K562 (cell line): ENCODE measurements around the gene ZCCHC24. TPM values are rescaled to one million over a fixed set of nuclear protein-coding genes. Genes with fewer than 3 reads are reported as not detected.

Source experiments
- ATAC-seq: fragments of 200-7000 bp; cut with Tn5 transposase; 3 replicates; pipeline ENCODE4 v1.9.1; 2020; ENCODE audit warnings: moderate library complexity
- BruUV-seq: library from RNA; stranded (reverse); fragments of 400-500 nt; replicated peaks from 2 replicates; lab custom pipeline; 2021; lab: Mats Ljungman, UMichigan
- CTCF ChIA-PET: fragments of 300-600 bp; formaldehyde crosslinking; extraction: SDS; loops from one replicate; lab custom pipeline; 2021; ENCODE audit warnings: low intra/inter-chr PET ratio; lab: Yijun Ruan, JAX
- POLR2A ChIA-PET: fragments of 300-600, 350-650 bp; sonication (Branson Sonifier 250); formaldehyde crosslinking; extraction: SDS; loops from one replicate; lab custom pipeline; 2021; ENCODE audit warnings: antibody characterized with exemption, inconsistent platforms; lab: Yijun Ruan, JAX
- DNase-seq, 4 experiments: peaks; one replicate each; pipeline versions ENCODE4 v3.0.0 to v3.0.0-alpha.2; 2011 to 2018; ENCODE audit warnings: low spot score in 3 of 4, mixed read lengths in 3 of 4; ENCODE audit errors: extremely low read depth in 1 of 4
- FAIRE-seq: peaks from 2 replicates; lab custom pipeline; 2011; peaks lifted over from hg19 to GRCh38; lab: Jason Lieb, UNC
- H2AFZ ChIP-seq: 2 replicates; pipeline ENCODE4 v1.6.0; 2011; ENCODE audit warnings: low read depth, low read length, control low read depth, inconsistent platforms
- H3K27ac ChIP-seq: fragments of 200-600 bp; 3 replicates; pipeline ENCODE4 v1.8.0; 2011; ENCODE audit warnings: low read depth, mild to moderate bottlenecking, control low read depth, inconsistent platforms, low read length, moderate library complexity, mixed read lengths; ENCODE audit errors: extremely low read depth
- H3K27me3 ChIP-seq, 2 experiments: fragments of 300-600 bp in 1 of 2; 2 replicates in 1 of 2; 3 replicates in 1 of 2; pipeline versions ENCODE4 v1.6.0 to v1.8.0; 2011; ENCODE audit warnings: inconsistent platforms in 2 of 2, low read length in 2 of 2, mild to moderate bottlenecking in 1 of 2, mixed read lengths in 1 of 2, moderate library complexity in 1 of 2; ENCODE audit not compliant: control insufficient read depth in 2 of 2, insufficient read depth in 2 of 2
- H3K36me3 ChIP-seq: fragments of 300-600 bp; 3 replicates; pipeline ENCODE4 v1.8.0; 2011; ENCODE audit warnings: mild to moderate bottlenecking, low read length, inconsistent platforms; ENCODE audit not compliant: control insufficient read depth, insufficient read depth
- H3K4me1 ChIP-seq, 2 experiments: fragments of 200-600 bp in 1 of 2; replicated peaks in 1 of 2; 2 replicates in 1 of 2; 3 replicates in 1 of 2; pipeline versions ENCODE4 v1.5.1 to v1.8.0; 2011; ENCODE audit warnings: inconsistent platforms in 2 of 2, low read length in 2 of 2, mild to moderate bottlenecking in 1 of 2, mixed read lengths in 1 of 2, moderate library complexity in 1 of 2; ENCODE audit not compliant: control insufficient read depth in 2 of 2, insufficient read depth in 2 of 2
- H3K4me2 ChIP-seq: 2 replicates; pipeline ENCODE4 v1.6.1; 2011; ENCODE audit warnings: low read length, control low read depth, inconsistent platforms, mixed read lengths; ENCODE audit not compliant: insufficient read depth
- H3K4me3 ChIP-seq: fragments of 200-600 bp; sonication (generic), shearing (Covaris generic); 2 replicates; pipeline ENCODE4 v1.5.1; 2016; ENCODE audit warnings: control low read depth, inconsistent platforms
- H3K79me2 ChIP-seq: fragments of 200-600 bp; 3 replicates; pipeline ENCODE4 v1.8.0; 2011; ENCODE audit warnings: low read length, inconsistent platforms; ENCODE audit not compliant: control insufficient read depth, insufficient read depth
- H3K9ac ChIP-seq, 2 experiments: 2 replicates each; pipeline versions ENCODE4 v1.6.0 to v1.6.1; 2011; ENCODE audit warnings: low read depth in 2 of 2, low read length in 2 of 2, control low read depth in 1 of 2, inconsistent platforms in 1 of 2, mild to moderate bottlenecking in 1 of 2, mixed read lengths in 1 of 2; ENCODE audit not compliant: insufficient read depth in 1 of 2
- H3K9me1 ChIP-seq: one replicate; pipeline ENCODE4 v1.6.0; 2011; ENCODE audit warnings: inconsistent platforms, mild to moderate bottlenecking, low read length, moderate library complexity; ENCODE audit not compliant: control insufficient read depth, insufficient read depth
- H3K9me3 ChIP-seq: replicated peaks from 2 replicates; pipeline ENCODE4 v1.5.1; 2011; ENCODE audit warnings: low read depth, low read length, inconsistent platforms; ENCODE audit not compliant: control insufficient read depth, insufficient read depth
- H4K20me1 ChIP-seq: replicated peaks from 2 replicates; pipeline ENCODE4 v1.6.1; 2011; ENCODE audit warnings: low read length, inconsistent platforms, mixed read lengths; ENCODE audit not compliant: control insufficient read depth, insufficient read depth
- FOSL1 ChIP-seq: fragments of 200-800 bp; sonication (Bioruptor generic); conservative IDR thresholded peaks from 2 replicates; pipeline ENCODE4 v1.6.1; 2016; ENCODE audit warnings: missing genetic modification characterization, missing compliant biosample characterization
- IFI16 ChIP-seq: fragments of 250-450 bp; sonication (Bioruptor Pico); IDR thresholded peaks from 2 replicates; pipeline ENCODE4 v2.1.2; 2022; ENCODE audit warnings: mild to moderate bottlenecking, inconsistent platforms
- ZBTB7A ChIP-seq: IDR thresholded peaks from 2 replicates; pipeline ENCODE4 v1.6.1; 2011; ENCODE audit warnings: low read depth, mild to moderate bottlenecking, low read length, moderate library complexity, borderline replicate concordance; ENCODE audit not compliant: control insufficient read depth
- ZNF764 ChIP-seq: fragments of 250-450 bp; sonication (Bioruptor Pico); IDR thresholded peaks from 2 replicates; pipeline ENCODE4 v1.4.0; 2020; ENCODE audit warnings: low read depth, mild to moderate bottlenecking, moderate library complexity
- WGBS: fragments of 100-300 bp; shearing (Covaris generic); methylation state at CpG from one replicate; pipeline ENCODE4 v1.1.6; 2016; ENCODE audit warnings: low coverage, mixed read lengths; ENCODE audit not compliant: insufficient coverage; ENCODE audit errors: missing lambda C conversion rate; 5-methylcytosine and 5-hydroxymethylcytosine counted together
- in situ Hi-C: fragments of 300-500 bp; cut with MboI; formaldehyde crosslinking; loops from 4 replicates; pipeline ENCODE4 v1.15.0; 2018; ENCODE audit warnings: inconsistent platforms, mixed read lengths
- intact Hi-C: fragments of 100-400 bp; cut with micrococcal nuclease; formaldehyde crosslinking; loops from 2 replicates; pipeline ENCODE4 v1.14.2; 2022
- polyA plus RNA-seq, 8 experiments: library from polyadenylated mRNA; depleted of rRNA in 4 of 8; stranded (reverse) in 5 of 8; unstranded in 3 of 8; fragments of >200 nt; fragmentation: Nextera tagmentation in 2 of 8; fragmentation: Illumina TruSeq in 1 of 8; extraction: Ambion mirVana in 2 of 8; extraction: Trizol in 1 of 8; gene quantifications; 2 replicates each; pipeline versions ENCODE4 v1.2.1 to v1.2.3, GENCODE V29; 2011 to 2014; ENCODE audit warnings: inconsistent platforms in 1 of 8, missing spikeins in 1 of 8
- total RNA-seq, 7 experiments: library from RNA; depleted of rRNA in 6 of 7; stranded (reverse); fragments of >200 nt in 6 of 7; fragmentation: Illumina TruSeq in 2 of 7; extraction: Trizol in 2 of 7; gene quantifications; 2 replicates each; pipeline versions ENCODE4 v1.2.1 to v1.2.3, GENCODE V29; 2011 to 2021; ENCODE audit warnings: low replicate concordance in 1 of 7
- TF ChIP-seq, protein P1 (sequence below), 3 experiments: IDR thresholded peaks in 2 of 3; conservative IDR thresholded peaks in 1 of 3; 2 replicates each; pipeline ENCODE4 v1.5.1; 2011 to 2012; ENCODE audit warnings: low read length in 3 of 3, mild to moderate bottlenecking in 3 of 3, control low read depth in 2 of 3, improper control_type of control experiment in 1 of 3, inconsistent platforms in 1 of 3, low read depth in 1 of 3, mixed read lengths in 1 of 3, moderate library complexity in 1 of 3; ENCODE audit not compliant: insufficient read depth in 2 of 3
- TF ChIP-seq, protein P2 (sequence below): fragments of 250-450 bp; sonication (Bioruptor Pico); IDR thresholded peaks from 2 replicates; pipeline ENCODE4 v1.4.0; 2020; ENCODE audit warnings: mild to moderate bottlenecking, moderate library complexity

The ZCCHC24 gene
- total and polyA plus RNA-seq, 9 of the 15 experiments (the other 6 are each of a cell fraction or from before 2014, with no cell fraction given), result 0.84 to 11.0 (median 4.6) TPM

DNA sequence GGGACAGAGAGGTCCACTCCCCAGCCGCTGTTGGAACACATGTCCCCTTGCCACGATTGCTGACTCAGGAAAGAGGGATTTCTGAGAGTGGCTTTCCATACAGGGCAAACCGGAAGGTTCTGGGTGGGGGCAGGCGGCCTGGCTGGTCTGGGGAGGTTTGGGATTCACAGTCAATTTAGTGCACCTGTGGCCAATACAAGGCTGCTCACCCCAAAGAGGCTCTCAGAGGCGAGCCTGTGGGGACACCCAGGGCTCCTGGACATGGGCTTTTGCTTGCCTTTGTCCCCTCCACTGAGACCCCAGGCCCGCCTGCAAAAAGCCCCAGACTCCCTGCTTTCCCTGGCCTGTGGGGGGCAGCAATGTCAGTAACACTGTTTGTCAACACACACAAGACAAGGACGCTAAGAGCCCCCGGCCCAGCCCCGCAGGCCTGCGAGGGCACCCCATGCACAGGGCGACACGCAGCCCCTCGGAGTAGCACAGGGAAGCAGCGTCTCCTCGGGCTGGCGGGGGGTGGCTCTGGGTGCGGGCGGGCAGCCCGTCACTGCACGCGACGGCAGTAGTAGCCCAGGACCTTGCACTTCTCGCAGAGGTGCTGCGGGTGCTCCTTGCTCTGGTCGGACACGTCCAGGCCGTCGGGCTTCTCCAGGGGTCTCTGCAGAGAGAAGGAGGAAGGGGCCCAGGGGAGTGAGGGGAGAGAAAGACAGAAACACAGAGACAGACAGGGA lies 59.5 kb downstream of the ZCCHC24 start (continued):
- TF ChIP-seq IFI16 (CRISPR knock-in tag), result no peak
- TF ChIP-seq, protein P1, sequence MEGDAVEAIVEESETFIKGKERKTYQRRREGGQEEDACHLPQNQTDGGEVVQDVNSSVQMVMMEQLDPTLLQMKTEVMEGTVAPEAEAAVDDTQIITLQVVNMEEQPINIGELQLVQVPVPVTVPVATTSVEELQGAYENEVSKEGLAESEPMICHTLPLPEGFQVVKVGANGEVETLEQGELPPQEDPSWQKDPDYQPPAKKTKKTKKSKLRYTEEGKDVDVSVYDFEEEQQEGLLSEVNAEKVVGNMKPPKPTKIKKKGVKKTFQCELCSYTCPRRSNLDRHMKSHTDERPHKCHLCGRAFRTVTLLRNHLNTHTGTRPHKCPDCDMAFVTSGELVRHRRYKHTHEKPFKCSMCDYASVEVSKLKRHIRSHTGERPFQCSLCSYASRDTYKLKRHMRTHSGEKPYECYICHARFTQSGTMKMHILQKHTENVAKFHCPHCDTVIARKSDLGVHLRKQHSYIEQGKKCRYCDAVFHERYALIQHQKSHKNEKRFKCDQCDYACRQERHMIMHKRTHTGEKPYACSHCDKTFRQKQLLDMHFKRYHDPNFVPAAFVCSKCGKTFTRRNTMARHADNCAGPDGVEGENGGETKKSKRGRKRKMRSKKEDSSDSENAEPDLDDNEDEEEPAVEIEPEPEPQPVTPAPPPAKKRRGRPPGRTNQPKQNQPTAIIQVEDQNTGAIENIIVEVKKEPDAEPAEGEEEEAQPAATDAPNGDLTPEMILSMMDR (IDR thresholded peaks at IDR 0.05 in 2 of 3, conservative IDR thresholded peaks at IDR 0.05 in 1 of 3; ENCODE audit: insufficient read depth in 2 of 3, low read depth in 1 of 3, low read length in 3 of 3), result peak; percentile 14 to 41 (median 37); a peak in 4 of 6 replicates
- TF ChIP-seq ZBTB7A, result peak; percentile 46; the same call in 1 of the 2 replicates

DNA sequence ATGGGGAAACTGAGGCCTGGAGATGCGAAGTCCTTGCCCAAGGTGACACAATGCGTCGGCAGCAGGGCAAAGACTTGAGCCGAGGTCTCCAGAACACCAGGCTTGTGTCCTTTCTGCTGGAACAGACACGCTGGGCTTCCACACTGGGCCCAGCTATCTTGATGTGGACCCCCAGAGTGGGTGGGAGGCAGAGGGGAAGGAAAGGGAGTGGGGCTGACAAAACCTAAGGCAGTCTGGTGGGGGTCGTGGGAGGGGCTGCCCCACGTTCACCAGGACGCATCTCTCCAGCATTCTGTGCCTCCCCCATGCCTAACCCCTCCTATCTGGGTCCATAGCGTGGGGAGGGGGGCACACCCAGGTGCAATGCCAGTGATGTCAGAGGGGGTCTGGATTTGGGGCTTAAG lies 60.0 kb downstream of the ZCCHC24 start:
- Histone ChIP-seq H3K27me3 (peaks cover 0 to 10% of the 10 kb centered on the region in 2 experiments; a peak in 2 of 5 replicates), H4K20me1 (no peaks in the 10 kb centered on the region), H3K9me1 (peaks cover 3% of the 10 kb centered on the region), H3K4me2 (no peak overlapping the region), H3K9ac (no peak overlapping the region), H3K9me3 (no peaks in the 10 kb centered on the region), H3K79me2 (no peaks in the 10 kb centered on the region), H3K4me3 (no peak overlapping the region), H3K4me1 (peaks cover 24 to 57% of the 10 kb centered on the region in 2 experiments; a peak in 4 of 5 replicates), H2AFZ (no peak overlapping the region), H3K36me3 (no peaks in the 10 kb centered on the region), H3K27ac (no peak overlapping the region)
- 69% methylated on average over 9 of the region's 9 CpGs for WGBS
- DNase-seq (peak in 1 of 4 experiments; percentile 7), ATAC-seq (no peak), FAIRE-seq (no peak)
- ChIA-PET POLR2A (interaction anchor here (0.6 kb wide), 1 partner anchor 31 kb away, joined by 3 read pairs; no protein-coding TSS in a partner anchor), CTCF (no interaction called here)
- intact Hi-C loops, result no loop called here
- TF ChIP-seq ZNF764, result no peak
- TF ChIP-seq, protein P2, sequence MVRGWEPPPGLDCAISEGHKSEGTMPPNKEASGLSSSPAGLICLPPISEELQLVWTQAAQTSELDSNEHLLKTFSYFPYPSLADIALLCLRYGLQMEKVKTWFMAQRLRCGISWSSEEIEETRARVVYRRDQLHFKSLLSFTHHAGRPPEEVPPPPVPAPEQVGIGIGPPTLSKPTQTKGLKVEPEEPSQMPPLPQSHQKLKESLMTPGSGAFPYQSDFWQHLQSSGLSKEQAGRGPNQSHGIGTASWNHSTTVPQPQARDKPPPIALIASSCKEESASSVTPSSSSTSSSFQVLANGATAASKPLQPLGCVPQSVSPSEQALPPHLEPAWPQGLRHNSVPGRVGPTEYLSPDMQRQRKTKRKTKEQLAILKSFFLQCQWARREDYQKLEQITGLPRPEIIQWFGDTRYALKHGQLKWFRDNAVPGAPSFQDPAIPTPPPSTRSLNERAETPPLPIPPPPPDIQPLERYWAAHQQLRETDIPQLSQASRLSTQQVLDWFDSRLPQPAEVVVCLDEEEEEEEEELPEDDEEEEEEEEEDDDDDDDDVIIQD, result no peak
- no peak for TF ChIP-seq FOSL1 (tag)
- peak; percentile 55; the same call in 1 of the 2 replicates for TF ChIP-seq ZBTB7A
- in situ Hi-C loops, result no loop called here
- BruUV-seq, result no TSS peak
